EH (cell line): ENCODE results near the gene TSEN15.

Source experiments
- DNase-seq: peaks from one replicate; pipeline ENCODE4 v3.0.0-alpha.2; 2015; ENCODE audit warnings: low read depth

Gene TSEN15

DNA sequence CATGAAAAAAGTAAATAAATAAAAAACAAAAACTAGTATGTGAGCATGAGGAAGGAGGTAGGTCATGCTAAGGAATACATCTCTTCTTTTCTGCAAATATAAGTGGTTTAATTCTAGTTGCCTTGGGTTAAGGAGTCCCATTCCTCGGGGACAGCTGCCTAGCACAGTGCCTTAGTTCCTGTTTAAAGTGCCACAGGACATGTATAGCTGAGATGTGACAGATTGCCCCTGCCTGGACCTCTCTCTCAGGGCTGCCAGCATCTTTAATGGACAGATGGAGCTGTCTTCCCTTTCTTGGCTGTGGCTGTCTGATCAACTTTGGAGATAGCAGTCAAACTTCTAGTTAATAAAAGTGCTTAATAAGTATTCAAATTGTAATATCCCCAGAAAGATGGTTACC is 50.0 kb downstream of the TSEN15 start:
- DNase-seq, result no peak

DNA sequence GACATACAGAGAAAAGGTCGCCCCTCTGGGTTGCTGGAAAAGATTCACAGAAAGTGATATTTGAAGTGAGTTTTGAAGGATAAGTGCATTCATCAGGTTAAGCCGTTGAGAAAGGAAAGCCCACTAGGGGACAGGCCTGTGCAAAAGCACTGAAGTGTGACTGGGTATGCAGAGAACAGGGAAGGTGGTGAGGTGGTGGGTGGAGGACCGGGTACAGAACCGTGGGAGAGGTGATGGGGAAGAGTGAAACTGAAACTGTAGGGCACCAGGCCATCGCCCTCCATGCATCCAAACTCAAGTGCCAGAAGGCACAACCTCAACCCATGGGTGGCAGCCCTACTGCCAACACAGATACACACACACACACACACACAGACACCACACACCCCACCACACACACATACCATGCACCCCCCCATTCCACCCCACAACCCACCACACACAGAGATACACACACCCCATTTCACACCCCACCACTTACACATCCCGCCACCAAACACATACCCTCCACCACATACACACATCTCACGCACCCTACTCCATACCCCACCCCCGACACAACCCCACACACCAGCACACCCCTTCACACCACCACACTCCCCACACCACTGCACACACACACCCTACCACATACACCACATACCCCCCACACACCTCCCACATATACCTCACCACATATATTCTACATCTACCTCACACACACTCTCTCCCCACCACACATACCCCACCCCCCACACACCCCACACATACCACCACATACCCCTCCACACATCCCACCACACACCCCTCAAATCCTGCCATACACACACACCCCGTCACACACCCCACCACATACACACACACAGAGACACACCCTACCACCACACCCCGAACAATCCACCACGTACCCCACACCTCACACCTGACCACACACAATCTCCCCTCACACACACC is 59.0 kb downstream of the TSEN15 start:
- DNase-seq, result no peak

DNA sequence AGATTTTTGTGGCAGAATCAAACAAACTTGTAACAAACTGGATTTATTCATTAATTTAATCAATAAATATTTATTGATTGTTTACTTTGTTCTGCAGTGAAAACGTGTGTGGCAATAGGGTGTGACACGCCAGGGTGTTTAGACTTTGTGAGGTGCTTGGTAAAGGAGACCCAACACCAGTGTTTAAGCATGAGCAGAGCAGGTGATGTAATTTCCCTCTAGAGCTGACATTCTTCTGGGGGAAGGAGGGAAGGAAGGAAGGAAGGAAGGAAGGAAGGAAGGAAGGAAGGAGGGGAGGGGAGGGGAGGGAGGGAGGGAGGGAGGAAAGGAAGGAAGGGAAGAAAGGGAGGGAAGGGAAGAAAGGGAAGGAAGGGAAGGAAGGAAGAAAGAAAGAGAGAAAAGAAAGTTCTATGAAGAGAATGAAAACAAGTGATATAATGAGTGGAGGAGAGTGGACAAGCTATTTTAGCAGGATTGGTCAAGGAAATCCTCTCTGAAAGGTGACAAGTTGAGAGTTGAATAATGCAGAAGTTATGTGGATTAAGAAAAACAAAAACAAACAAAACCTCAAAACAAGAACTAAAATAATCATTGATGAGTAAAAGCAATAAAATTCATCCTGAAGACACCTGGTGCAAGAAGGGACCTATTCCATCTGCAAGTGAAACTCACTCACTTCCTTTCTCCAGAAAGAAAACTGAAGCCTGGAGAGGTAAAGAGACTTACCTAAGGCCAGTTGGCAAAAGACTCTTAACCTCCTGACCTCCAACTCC is 60.8 kb downstream of the TSEN15 start:
- DNase-seq, result no peak

DNA sequence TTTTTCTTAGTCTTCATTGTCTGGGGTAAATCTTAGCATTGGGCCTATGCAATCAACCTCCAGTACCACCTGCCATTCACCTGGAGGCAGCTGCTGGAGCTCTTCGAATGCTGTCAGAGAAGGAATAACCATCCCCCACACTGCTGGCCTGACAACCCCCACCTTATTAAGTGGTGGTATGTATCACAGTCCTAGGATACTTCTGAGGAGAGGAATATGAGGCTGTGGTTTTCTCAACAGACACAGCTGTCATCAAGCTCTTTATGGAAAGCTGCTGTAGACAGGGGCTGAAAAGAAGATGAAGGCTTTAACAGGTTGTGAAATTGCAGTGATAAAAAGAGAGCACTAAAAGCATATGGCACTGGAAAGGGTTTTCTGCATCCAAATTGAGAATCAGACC is 61.7 kb downstream of the TSEN15 start:
- peak; percentile 9 for DNase-seq

DNA sequence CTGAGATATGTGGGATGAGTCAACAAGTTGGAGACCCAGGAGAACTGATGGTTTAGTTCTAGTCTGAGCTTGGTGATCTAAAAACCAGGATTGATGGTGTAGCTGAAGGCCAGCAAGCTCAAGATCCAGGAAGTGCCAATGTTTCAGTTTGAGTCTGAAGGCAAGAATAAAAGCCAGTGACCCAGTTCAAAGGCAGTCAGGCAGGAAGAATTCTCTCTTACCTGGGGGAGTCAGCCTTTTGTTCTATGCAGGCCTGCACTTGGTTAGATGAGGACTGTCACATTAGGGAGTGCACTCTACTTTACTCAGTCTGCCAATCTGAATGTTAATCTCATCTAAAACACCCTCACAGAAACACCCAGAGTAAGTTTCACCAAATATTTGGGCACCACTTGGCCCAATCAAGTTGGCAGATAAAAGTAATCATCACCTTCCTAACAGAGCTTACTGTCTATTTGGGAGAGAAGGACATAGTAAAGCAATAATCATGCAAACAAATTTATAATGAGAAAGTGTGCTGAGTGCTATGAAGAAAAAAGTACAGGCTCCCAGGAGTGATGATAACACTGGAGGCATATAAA is 63.4 kb downstream of the TSEN15 start:
- no peak for DNase-seq

DNA sequence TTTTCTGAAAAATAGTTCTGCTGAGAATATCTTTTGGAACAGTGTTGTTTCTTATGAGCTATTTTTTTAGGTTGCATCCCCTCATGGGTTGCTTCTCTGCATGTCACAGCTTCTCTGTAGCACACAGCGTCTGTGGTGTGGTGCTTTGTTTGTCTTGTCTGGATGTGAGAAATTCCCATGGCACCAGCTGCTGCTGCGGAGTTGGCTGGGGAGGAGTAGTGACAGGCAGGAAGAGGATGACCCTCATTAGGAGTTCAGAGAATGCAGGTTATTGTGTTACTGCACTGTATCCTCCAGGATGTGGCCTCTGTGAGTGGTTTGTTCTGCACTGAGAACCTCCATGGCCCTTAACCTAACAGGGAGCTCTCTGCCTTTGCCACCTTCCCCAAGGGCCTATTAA is 64.8 kb downstream of the TSEN15 start:
- no peak for DNase-seq

DNA sequence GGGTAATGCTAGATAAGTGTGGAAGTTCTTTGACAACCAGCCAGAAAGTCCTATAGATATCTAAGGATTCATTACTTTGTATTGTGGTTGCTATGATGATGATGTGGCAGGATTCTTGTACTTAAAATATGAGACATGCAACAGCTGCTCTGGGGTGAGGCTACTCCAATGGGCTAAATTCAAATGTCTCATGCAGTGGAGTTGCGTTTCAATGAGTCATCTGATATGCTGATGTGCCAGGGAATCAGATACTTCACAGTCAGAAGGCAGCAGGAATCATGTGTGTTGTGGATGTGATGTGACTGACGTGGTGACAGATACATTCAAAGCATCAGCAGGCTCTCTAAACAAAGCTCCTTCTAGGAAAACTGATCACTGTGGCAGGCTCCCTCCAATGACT is 66.5 kb downstream of the TSEN15 start:
- peak; percentile 96 for DNase-seq
